Panc1 (cell line): ENCODE data around the gene EFCAB9.

ENCODE experiments used
- CTCF ChIP-seq: fragments of 450-650 bp; IDR thresholded peaks from 2 replicates; pipeline ENCODE4 v1.5.1; 2017; ENCODE audit warnings: mild to moderate bottlenecking
- POLR2AphosphoS5 ChIP-seq: IDR thresholded peaks from 2 replicates; pipeline ENCODE4 v1.6.1; 2012; ENCODE audit warnings: mild to moderate bottlenecking, low read depth, low read length, moderate library complexity

GRCh38 chr5:172150514-172151425 lies 43.2 kb upstream of the EFCAB9 start:
- no peak for TF ChIP-seq CTCF
- TF ChIP-seq POLR2AphosphoS5, result no peak
